B cell (primary cell): Measurements from ENCODE around the gene GRM4. TPM values are rescaled to one million over a fixed set of nuclear protein-coding genes. Genes with fewer than 3 reads are reported as not detected.

Experiments used
- ATAC-seq: fragments of 200-7000 bp; cut with Tn5 transposase; one replicate; pipeline ENCODE4 v1.10.0; 2021; ENCODE audit warnings: low read depth, mild to moderate bottlenecking, moderate number of reproducible peaks, moderate library complexity
- CTCF ChIA-PET: fragments of 350-600 bp; sonication (Branson Sonifier 250); formaldehyde crosslinking; loops from one replicate; lab custom pipeline; 2021; ENCODE audit warnings: antibody characterized with exemption, inconsistent platforms; lab: Charles Lee
- POLR2A ChIA-PET: fragments of 350-600 bp; sonication (Branson Sonifier 250); formaldehyde crosslinking; loops from one replicate; lab custom pipeline; 2021; ENCODE audit warnings: antibody characterized with exemption; lab: Charles Lee
- DNase-seq: peaks from one replicate; pipeline ENCODE4 v3.0.0; 2013
- H2AFZ ChIP-seq: 2 replicates; pipeline ENCODE4 v1.6.1; 2012; ENCODE audit warnings: mild to moderate bottlenecking, low read depth, low read length; ENCODE audit not compliant: insufficient read depth, poor library complexity, severe bottlenecking
- H3K27ac ChIP-seq, 2 donors: 1 replicate in 1 of 2; 2 replicates in 1 of 2; pipeline ENCODE4 v1.5.1; 2012 to 2013; ENCODE audit warnings: low read length in 2 of 2, mild to moderate bottlenecking in 2 of 2, moderate library complexity in 1 of 2
- H3K27me3 ChIP-seq, 4 experiments: fragments of 200-600 bp in 1 of 4; sonication (generic) in 1 of 4; replicated peaks in 1 of 4; 1 replicate in 2 of 4; 2 replicates in 2 of 4; pipeline versions ENCODE4 v1.6.1 to v1.7.0; 2013 to 2016; ENCODE audit warnings: low read length in 3 of 4, mild to moderate bottlenecking in 2 of 4, mixed read lengths in 1 of 4, moderate library complexity in 1 of 4; ENCODE audit not compliant: insufficient read depth in 4 of 4, control insufficient read depth in 3 of 4; ENCODE audit errors: control extremely low read depth in 1 of 4
- H3K36me3 ChIP-seq, 2 experiments: replicated peaks in 1 of 2; 1 replicate in 1 of 2; 2 replicates in 1 of 2; pipeline versions ENCODE4 v1.6.1 to v1.7.1; 2013; ENCODE audit warnings: low read length in 1 of 2; ENCODE audit not compliant: insufficient read depth in 2 of 2, control insufficient read depth in 1 of 2; ENCODE audit errors: control extremely low read depth in 1 of 2, extremely low read depth in 1 of 2
- H3K4me1 ChIP-seq, 2 donors: fragments of 200-600 bp in 1 of 2; sonication (generic) in 1 of 2; 1 replicate in 1 of 2; 2 replicates in 1 of 2; pipeline versions ENCODE4 v1.5.1 to v1.6.1; 2013 to 2017; ENCODE audit warnings: low read length in 2 of 2; ENCODE audit not compliant: control insufficient read depth in 2 of 2, insufficient read depth in 2 of 2
- H3K4me2 ChIP-seq: replicated peaks from 2 replicates; pipeline ENCODE3; 2012; ENCODE audit warnings: mild to moderate bottlenecking, low read depth, low read length; ENCODE audit not compliant: poor library complexity, severe bottlenecking
- H3K4me3 ChIP-seq, 5 experiments: fragments of 200-600 bp in 1 of 5; sonication (generic) in 1 of 5; 1 replicate in 3 of 5; 2 replicates in 2 of 5; pipeline versions ENCODE4 v1.5.1 to v1.7.0; 2011 to 2016; ENCODE audit warnings: low read length in 4 of 5, mild to moderate bottlenecking in 4 of 5, low read depth in 2 of 5, control low read depth in 1 of 5, moderate library complexity in 1 of 5; ENCODE audit not compliant: insufficient read depth in 1 of 5; ENCODE audit errors: control extremely low read depth in 1 of 5, extremely low read depth in 1 of 5
- H3K79me2 ChIP-seq: fragments of 200-600 bp; sonication (generic); one replicate; pipeline ENCODE4 v1.6.0; 2016; ENCODE audit warnings: low read length; ENCODE audit not compliant: control insufficient read depth, insufficient read depth
- H3K9ac ChIP-seq: fragments of 200-600 bp; sonication (generic); 2 replicates; pipeline ENCODE4 v1.6.1; 2017; ENCODE audit warnings: mild to moderate bottlenecking, low read length, moderate library complexity
- H3K9me3 ChIP-seq, 3 donors: one replicate each; pipeline versions ENCODE4 v1.6.1 to v1.7.1; 2013; ENCODE audit warnings: low read length in 2 of 3; ENCODE audit not compliant: control insufficient read depth in 2 of 3, insufficient read depth in 1 of 3; ENCODE audit errors: control extremely low read depth in 1 of 3
- H4K20me1 ChIP-seq: 2 replicates; pipeline ENCODE4 v1.6.0; 2012; ENCODE audit warnings: mild to moderate bottlenecking, low read length; ENCODE audit not compliant: insufficient read depth, control insufficient read depth, poor library complexity, severe bottlenecking
- H3K27ac Mint-ChIP-seq: one replicate; pipeline ENCODE4 v1.8.0; 2021; ENCODE audit warnings: mixed read lengths
- H3K27me3 Mint-ChIP-seq: one replicate; pipeline ENCODE4 v1.8.0; 2021; ENCODE audit warnings: mixed read lengths
- H3K4me1 Mint-ChIP-seq: one replicate; pipeline ENCODE4 v1.8.0; 2021; ENCODE audit warnings: mixed read lengths
- H3K4me3 Mint-ChIP-seq: one replicate; pipeline ENCODE4 v1.8.0; 2021; ENCODE audit warnings: mixed read lengths
- H3K9me3 Mint-ChIP-seq: one replicate; pipeline ENCODE4 v1.8.0; 2022; ENCODE audit warnings: mixed read lengths; ENCODE audit not compliant: insufficient read depth
- CTCF ChIP-seq: fragments of 200-600 bp; IDR thresholded peaks from one replicate; pipeline ENCODE4 v1.8.0; 2022; ENCODE audit warnings: antibody characterized with exemption, mild to moderate bottlenecking
- EZH2 ChIP-seq: IDR thresholded peaks from 2 replicates; pipeline ENCODE4 v1.6.1; 2012; ENCODE audit warnings: borderline replicate concordance, low read depth, mild to moderate bottlenecking, moderate library complexity, low read length; ENCODE audit not compliant: insufficient read depth, poor library complexity, severe bottlenecking
- WGBS: methylation state at CpG from one replicate; pipeline ENCODE4 v1.1.5; 2013; ENCODE audit warnings: missing lambda C conversion rate; ENCODE audit not compliant: insufficient coverage; 5-methylcytosine and 5-hydroxymethylcytosine counted together
- intact Hi-C: fragments of 100-400 bp; cut with micrococcal nuclease; formaldehyde crosslinking; loops from one replicate; pipeline ENCODE4 v1.10.0; 2022
- polyA plus RNA-seq: library from polyadenylated mRNA; depleted of rRNA; stranded (reverse); fragments of >200 nt; gene quantifications from 2 replicates; pipeline ENCODE4 v1.2.3, GENCODE V29; 2012
- total RNA-seq, 2 donors: library from RNA; stranded (reverse); fragments of 120-200 nt in 1 of 2; gene quantifications; 1 replicate in 1 of 2; 2 replicates in 1 of 2; pipeline versions ENCODE4 v1.2.3 to v1.2.4, GENCODE V29; 2013 to 2022

The GRM4 gene
- total and polyA plus RNA-seq, 2 donors (not counting 1 experiment from before 2014, with no cell fraction given), result 0.04 TPM; not detected in 1

DNA sequence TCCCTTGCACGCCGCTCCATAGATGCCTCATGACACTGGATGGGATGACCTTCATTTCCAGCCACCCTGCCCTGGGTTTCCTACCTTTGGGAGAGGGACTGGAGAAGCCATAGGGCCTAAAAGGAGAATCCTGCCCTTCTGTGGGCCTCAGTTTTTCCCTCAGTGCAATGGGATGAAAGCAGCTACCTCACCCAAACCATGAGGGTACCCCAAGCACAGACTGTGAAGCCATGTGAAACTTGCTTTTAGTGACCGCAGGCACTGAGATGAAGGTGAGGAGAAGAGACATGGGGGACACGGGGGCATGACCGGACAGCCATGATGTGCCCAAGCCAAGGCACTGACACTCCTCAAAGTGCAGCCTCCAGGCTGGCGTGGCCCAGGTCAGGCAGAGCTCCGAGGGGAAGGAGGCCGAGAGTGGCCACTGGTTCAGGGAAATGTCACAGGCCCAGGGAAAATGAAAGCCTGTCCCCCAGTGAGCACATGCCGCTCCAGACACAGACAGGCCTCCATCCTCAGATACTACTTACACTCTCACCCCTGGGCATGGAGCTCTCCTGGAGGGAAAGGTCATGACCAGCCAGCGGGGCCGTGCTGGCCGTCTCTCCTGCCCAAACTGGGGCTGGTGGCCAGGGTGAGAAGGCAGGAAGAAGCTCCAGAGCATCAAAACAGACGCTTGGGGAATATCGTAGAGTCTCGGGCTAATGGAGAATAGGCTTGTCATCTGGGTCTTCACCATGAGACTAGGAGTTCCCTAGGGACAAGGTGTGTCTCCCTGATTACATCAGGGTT is 116.2 kb downstream of the GRM4 start:
- no peaks in the 10 kb centered on the region for H4K20me1 ChIP-seq
- Mint-ChIP-seq H3K27ac (no peak overlapping the region), H3K4me1 (peaks cover 4% of the 10 kb centered on the region), H3K4me3 (no peak overlapping the region), H3K9me3 (no peaks in the 10 kb centered on the region), H3K27me3 (peaks cover 19% of the 10 kb centered on the region)
- WGBS, result 95% methylated on average over 14 of the region's 15 CpGs
- H3K9ac ChIP-seq, result no peak overlapping the region
- ChIA-PET POLR2A (no interaction called here), CTCF (interaction anchor here (6.3 kb wide), 1 partner anchor 259 kb away, joined by 81 read pairs; no protein-coding TSS in a partner anchor)
- ATAC-seq, result no peak
- H3K9me3 ChIP-seq, result no peaks in the 10 kb centered on the region
- H3K36me3 ChIP-seq, result no peaks in the 10 kb centered on the region
- intact Hi-C loops, result no loop called here
- no peak overlapping the region for H3K4me3 ChIP-seq
- H3K27me3 ChIP-seq, result peaks cover 0 to 5% (median 0%) of the 10 kb centered on the region in 4 experiments
- no peaks in the 10 kb centered on the region for H3K79me2 ChIP-seq
- no peak overlapping the region for H3K4me2 ChIP-seq
- H3K4me1 ChIP-seq, result peaks cover 0 to 6% of the 10 kb centered on the region in 2 donors
- H3K27ac ChIP-seq, result no peak overlapping the region
- no peak for DNase-seq
- no peak overlapping the region for H2AFZ ChIP-seq
- no peak for TF ChIP-seq CTCF
- no peak for TF ChIP-seq EZH2
